ENCODE data around the gene KIAA1755. TPM values are rescaled to one million over a fixed set of nuclear protein-coding genes. Genes with fewer than 3 reads are reported as not detected.

The KIAA1755 gene
- total RNA-seq, result 1 to 10 TPM in 3 of 4 donors, under 1 TPM in 1; 0.24 to 9.9 (median 1.6) TPM

DNA sequence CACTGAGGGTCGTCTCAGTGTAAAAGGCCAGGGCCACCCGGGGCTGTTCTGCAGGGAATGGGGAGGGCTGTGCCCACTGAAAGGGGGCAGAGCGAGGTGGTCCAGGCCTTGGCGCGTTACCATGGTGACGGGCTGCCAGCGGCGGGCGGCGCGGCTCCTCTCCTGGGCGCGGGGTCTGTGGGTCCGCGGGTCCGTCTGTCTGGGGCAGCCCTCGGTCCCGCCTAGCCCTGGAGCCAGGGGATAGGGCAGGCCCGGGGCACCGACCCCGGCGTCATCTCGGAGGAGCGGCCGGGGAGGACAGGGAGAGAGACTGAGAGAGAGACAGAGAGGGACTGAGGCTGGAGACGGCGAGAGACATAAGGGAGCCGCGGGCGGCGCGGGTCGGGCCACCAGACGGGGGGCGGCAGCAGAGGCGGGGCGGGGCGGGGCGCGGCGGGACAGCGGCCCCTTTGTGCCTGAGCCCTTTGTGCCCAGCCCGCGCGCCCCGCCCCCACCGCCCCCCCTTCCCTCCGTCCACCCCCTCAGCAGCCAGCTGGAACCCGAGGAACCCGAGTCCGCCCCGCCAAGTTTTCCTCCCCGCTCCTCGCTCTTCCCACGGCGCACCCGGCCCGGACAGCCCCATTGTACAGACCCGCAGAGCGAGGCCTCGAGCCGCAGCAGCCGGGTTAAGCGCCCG, at the start of gene KIAA1755:
Gene KIAA1755 (minus strand): TSS at position 358 of the 676 bp plus-strand sequence. CDS start 235 bp downstream, at position 123.
- ATAC-seq (ENCODE audit: low FRiP score), result no peak
- no peak for TF ChIP-seq CTCF (IDR thresholded peaks at IDR 0.05)
- no peak for DNase-seq (ENCODE audit: low spot score)

- TF ChIP-seq CTCF (IDR thresholded peaks at IDR 0.05), result no peak
- DNase-seq (ENCODE audit: low spot score) (no peak), ATAC-seq (ENCODE audit: low FRiP score) (no peak)
Measured at GRCh38 chr20:38308447-38308846, 47.9 kb upstream of the KIAA1755 start.

DNA sequence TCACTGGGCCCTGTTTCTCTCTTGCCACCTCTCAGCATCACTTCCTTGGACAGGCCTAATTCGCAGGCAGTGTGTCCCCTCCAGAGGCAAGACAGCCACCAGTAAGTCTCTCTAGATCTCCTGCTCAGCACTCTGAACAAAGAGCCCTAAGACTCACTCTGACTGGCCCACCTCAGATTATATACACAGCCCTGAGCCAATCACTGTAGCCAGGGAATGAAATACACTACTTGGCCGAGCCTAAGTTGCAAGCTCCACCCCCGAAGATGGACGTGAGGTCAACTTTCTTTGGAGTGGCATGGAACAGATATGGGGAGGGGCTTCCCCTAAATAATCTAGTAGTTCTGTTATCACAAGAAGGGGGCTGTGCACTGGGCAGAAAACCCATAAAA, 47.5 kb upstream of the KIAA1755 start:
- no peak for ATAC-seq (ENCODE audit: low FRiP score)
- TF ChIP-seq CTCF (IDR thresholded peaks at IDR 0.05), result no peak
- no peak for DNase-seq (ENCODE audit: low spot score)

DNA sequence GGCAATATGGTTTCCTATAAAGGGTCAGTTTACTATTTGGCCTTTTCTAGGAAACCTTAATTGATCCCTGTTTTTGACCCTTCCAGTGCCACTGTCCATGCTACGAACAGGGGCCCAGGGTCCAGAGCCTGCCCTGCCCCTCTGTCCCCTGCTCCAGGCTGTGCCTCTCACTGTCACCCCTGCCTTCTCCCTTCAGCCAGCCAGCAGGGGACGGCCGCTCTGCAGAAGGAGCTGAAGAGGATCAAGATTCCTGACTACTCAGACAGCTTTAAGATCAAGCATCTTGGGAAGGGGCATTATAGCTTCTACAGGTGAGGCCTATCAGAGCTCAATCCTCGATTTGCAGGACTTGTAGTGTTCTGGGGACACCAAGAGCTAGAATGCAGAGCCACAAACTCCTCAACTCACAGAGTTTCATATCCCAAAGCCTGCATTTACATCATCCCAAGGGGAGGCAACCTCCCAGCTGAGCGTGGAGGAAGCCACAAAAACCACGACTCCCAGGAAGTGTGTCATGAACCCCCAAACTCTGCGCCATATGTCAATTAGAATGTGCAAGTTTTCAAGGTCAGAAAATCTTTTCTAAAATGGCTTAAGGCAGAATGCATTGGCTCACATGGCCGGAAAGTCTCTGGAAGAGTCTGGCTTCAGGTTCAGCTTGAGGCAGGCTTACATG, 47.0 kb upstream of the KIAA1755 start:
- no peak for ATAC-seq (ENCODE audit: low FRiP score)
- TF ChIP-seq CTCF (IDR thresholded peaks at IDR 0.05), result no peak
- DNase-seq (ENCODE audit: low spot score), result no peak

- TF ChIP-seq CTCF (IDR thresholded peaks at IDR 0.05), result no peak
- DNase-seq (ENCODE audit: low spot score), result no peak
- no peak for ATAC-seq (ENCODE audit: low FRiP score)
Measured at GRCh38 chr20:38306379-38306778, 45.8 kb upstream of the KIAA1755 start.

GRCh38 chr20:38305541-38305940, 45.0 kb upstream of the KIAA1755 start:
- DNase-seq (ENCODE audit: low spot score) (no peak), ATAC-seq (ENCODE audit: low FRiP score) (no peak)
- no peak for TF ChIP-seq CTCF (IDR thresholded peaks at IDR 0.05)

Measured in omental fat pad (tissue), 4 donors.